Bronchial epithelial cell (primary cell): Measurements from ENCODE around the gene DPF3. TPM values are rescaled to one million over a fixed set of nuclear protein-coding genes. Genes with fewer than 3 reads are reported as not detected.

Experiments used
- DNase-seq: peaks from one replicate; pipeline ENCODE4 v3.0.0-alpha.2; 2010; ENCODE audit warnings: low read depth
- FAIRE-seq: peaks from 2 replicates; lab custom pipeline; 2011; peaks lifted over from hg19 to GRCh38; lab: Jason Lieb, UNC
- H3K27me3 ChIP-seq: 2 replicates; pipeline ENCODE4 v1.5.1; 2011; ENCODE audit warnings: low read length; ENCODE audit not compliant: control insufficient read depth, insufficient read depth
- H3K36me3 ChIP-seq: 2 replicates; pipeline ENCODE4 v1.5.1; 2011; ENCODE audit warnings: low read length; ENCODE audit not compliant: control insufficient read depth, insufficient read depth
- H3K4me3 ChIP-seq: 2 replicates; pipeline ENCODE4 v1.5.1; 2011; ENCODE audit warnings: mild to moderate bottlenecking, low read depth, low read length, control low read depth
- CTCF ChIP-seq: IDR thresholded peaks from 2 replicates; pipeline ENCODE4 v1.5.1; 2011; ENCODE audit warnings: mild to moderate bottlenecking, moderate library complexity, low read length, control low read depth, inconsistent platforms; ENCODE audit not compliant: insufficient read depth, severe bottlenecking
- total RNA-seq: library from RNA; depleted of rRNA; stranded (reverse); fragments of >200 nt; gene quantifications from 2 replicates; pipeline ENCODE4 v1.2.1, GENCODE V29; 2014

The DPF3 gene
- total RNA-seq, 1 donor from 2014 or later = not detected

- no peaks in the 10 kb centered on the region for H3K36me3 ChIP-seq
- no peak overlapping the region for H3K4me3 ChIP-seq
- FAIRE-seq (no peak), DNase-seq (no peak)
- TF ChIP-seq CTCF = no peak
- no peaks in the 10 kb centered on the region for H3K27me3 ChIP-seq
Observed at GRCh38 chr14:72738161-72738611, 155.7 kb downstream of the DPF3 start.

- FAIRE-seq (no peak), DNase-seq (no peak)
- Histone ChIP-seq H3K36me3 (no peaks in the 10 kb centered on the region), H3K27me3 (no peaks in the 10 kb centered on the region), H3K4me3 (no peak overlapping the region)
- TF ChIP-seq CTCF = no peak
Observed at GRCh38 chr14:72737560-72737943, 156.3 kb downstream of the DPF3 start.

GRCh38 chr14:72736786-72737559 is 156.9 kb downstream of the DPF3 start:
- H3K36me3 ChIP-seq = no peaks in the 10 kb centered on the region
- H3K27me3 ChIP-seq = no peaks in the 10 kb centered on the region
- TF ChIP-seq CTCF = no peak
- no peak for DNase-seq
- no peak for FAIRE-seq
- no peak overlapping the region for H3K4me3 ChIP-seq

GRCh38 chr14:72736308-72736707 is 157.6 kb downstream of the DPF3 start:
- no peak for FAIRE-seq
- no peak for TF ChIP-seq CTCF

GRCh38 chr14:72732022-72732780 is 161.7 kb downstream of the DPF3 start:
- DNase-seq = no peak

More at GRCh38 chr14:72736308-72736707, 157.6 kb downstream of the DPF3 start:
- Histone ChIP-seq H3K4me3 (no peak overlapping the region), H3K27me3 (no peaks in the 10 kb centered on the region), H3K36me3 (no peaks in the 10 kb centered on the region)
- DNase-seq = no peak

More at GRCh38 chr14:72732022-72732780, 161.7 kb downstream of the DPF3 start:
- FAIRE-seq = no peak
- Histone ChIP-seq H3K36me3 (no peaks in the 10 kb centered on the region), H3K4me3 (no peak overlapping the region), H3K27me3 (no peaks in the 10 kb centered on the region)
- no peak for TF ChIP-seq CTCF
